Spleen (tissue), 11 donors: ENCODE results near the gene WSCD2. TPM values are rescaled to one million over a fixed set of nuclear protein-coding genes. Genes with fewer than 3 reads are reported as not detected.

ENCODE experiments used
- DNase-seq: peaks from one replicate; pipeline ENCODE4 v3.0.0-alpha.2; 2020
- H3K27ac ChIP-seq, 8 donors: fragments of 200-600 bp; sonication (generic) in 7 of 8; 1 replicate in 4 of 8; 2 replicates in 4 of 8; pipeline versions ENCODE4 v1.5.0 to v1.8.0; 2016 to 2021; ENCODE audit warnings: inconsistent platforms in 4 of 8, mild to moderate bottlenecking in 4 of 8, moderate library complexity in 1 of 8
- H3K27me3 ChIP-seq, 7 donors: fragments of 200-600 bp; sonication (generic) in 6 of 7; replicated peaks in 1 of 7; 1 replicate in 4 of 7; 2 replicates in 3 of 7; pipeline versions ENCODE4 v1.5.0 to v1.8.0; 2016 to 2021; ENCODE audit warnings: inconsistent platforms in 3 of 7, mild to moderate bottlenecking in 1 of 7
- H3K36me3 ChIP-seq, 6 donors: fragments of 200-600 bp; sonication (generic) in 5 of 6; 1 replicate in 4 of 6; 2 replicates in 2 of 6; pipeline versions ENCODE4 v1.5.0 to v1.8.0; 2016 to 2021; ENCODE audit warnings: inconsistent platforms in 2 of 6
- H3K4me1 ChIP-seq, 6 donors: fragments of 200-600 bp; sonication (generic) in 5 of 6; 1 replicate in 3 of 6; 2 replicates in 3 of 6; pipeline versions ENCODE4 v1.5.0 to v1.8.0; 2016 to 2021; ENCODE audit warnings: inconsistent platforms in 3 of 6
- H3K4me3 ChIP-seq, 8 donors: fragments of 200-600 bp; sonication (generic) in 7 of 8; 1 replicate in 4 of 8; 2 replicates in 4 of 8; pipeline versions ENCODE4 v1.5.0 to v1.8.0; 2016 to 2021; ENCODE audit warnings: inconsistent platforms in 4 of 8, mild to moderate bottlenecking in 4 of 8, moderate library complexity in 2 of 8
- H3K9me3 ChIP-seq, 8 donors: fragments of 200-600 bp; sonication (generic) in 7 of 8; 1 replicate in 4 of 8; 2 replicates in 4 of 8; pipeline versions ENCODE4 v1.5.0 to v1.8.0; 2016 to 2021; ENCODE audit warnings: inconsistent platforms in 4 of 8
- CTCF ChIP-seq, 11 experiments: fragments of 200-600 bp in 7 of 11; fragments of 450-650 bp in 4 of 11; sonication (generic) in 4 of 11; IDR thresholded peaks in 8 of 11; conservative IDR thresholded peaks in 3 of 11; 1 replicate in 7 of 11; 2 replicates in 4 of 11; pipeline versions ENCODE4 v1.4.0 to v1.8.0; 2016 to 2021; ENCODE audit warnings: antibody characterized with exemption in 11 of 11, inconsistent platforms in 4 of 11, mild to moderate bottlenecking in 1 of 11
- POLR2A ChIP-seq, 3 donors: fragments of 450-650 bp; IDR thresholded peaks; one replicate each; pipeline ENCODE4 v1.5.1; 2017; ENCODE audit warnings: antibody characterized with exemption in 3 of 3, mild to moderate bottlenecking in 1 of 3
- POLR2AphosphoS5 ChIP-seq, 3 donors: sonication (generic); formaldehyde crosslinking; IDR thresholded peaks; one replicate each; pipeline ENCODE4 v1.5.1; 2017; ENCODE audit warnings: antibody characterized with exemption in 3 of 3
- WGBS, 5 donors: extraction: QIAGEN DNeasy Blood & Tissue Kit in 3 of 5; methylation state at CpG; one replicate each; pipeline versions ENCODE4 v1.1.5 to v1.1.7; 2013 to 2018; 5-methylcytosine and 5-hydroxymethylcytosine counted together
- intact Hi-C: fragments of 100-400 bp; cut with DNase I; formaldehyde crosslinking; loops from one replicate; pipeline ENCODE4 v1.15.0; 2023; ENCODE audit warnings: low total_unique reads
- polyA plus RNA-seq, 3 donors: library from polyadenylated mRNA; stranded (reverse); fragments of 200-250 nt; gene quantifications; one replicate each; pipeline ENCODE4 v1.2.1, GENCODE V29; 2013
- total RNA-seq, 7 donors: library from RNA; depleted of rRNA in 3 of 7; stranded (reverse); fragments of >200 nt in 3 of 7; fragmentation: NEBNext Ultra II Directional in 4 of 7; extraction: Animal tissue kit (Norgen Biotek cat#: 25700) in 4 of 7; gene quantifications; one replicate each; pipeline versions ENCODE4 v1.1.0 to v1.2.1, GENCODE V29; 2016 to 2021
- donor health status: healthy with polysubstance abuse.
- donor health status: DM: no; HTN: no; CAD: no; lungs with moderate emphysema.
- donor health status: DM: no; HTN: no; CAD: no.
- donor health status: Bipolar disorder and iron deficiency.
- donor health status: healthy.
- donor health status: DM: no; HTN: no; CAD: no.
- donor health status: DM: yes; HTN: yes; CAD: no.

Gene WSCD2
- total and polyA plus RNA-seq, 10 donors, result 0.09 to 0.60 (median 0.23) TPM; not detected in 1

- 61 to 75% (median 63%) methylated on average over 6 of the region's 6 CpGs for WGBS, 5 donors
- Histone ChIP-seq H3K27ac (no peak overlapping the region), H3K4me3 (no peak overlapping the region), H3K9me3 (no peaks in the 10 kb centered on the region), H3K27me3 (peaks cover 0 to 84% (median 0%) of the 10 kb centered on the region in 7 donors), H3K4me1 (no peaks in the 10 kb centered on the region), H3K36me3 (no peaks in the 10 kb centered on the region)
- intact Hi-C loops, result no loop called here
- DNase-seq, result no peak
- no peak for TF ChIP-seq POLR2AphosphoS5 (IDR thresholded peaks at IDR 0.05)
- TF ChIP-seq POLR2A (IDR thresholded peaks at IDR 0.05), result no peak
- no peak for TF ChIP-seq CTCF (IDR thresholded peaks at IDR 0.05 in 8 of 11, conservative IDR thresholded peaks at IDR 0.05 in 3 of 11)
Measured at GRCh38 chr12:108213871-108214445, 84.9 kb downstream of the WSCD2 start.

GRCh38 chr12:108214486-108214885 is 85.4 kb downstream of the WSCD2 start:
- DNase-seq, result no peak
- intact Hi-C loops, result no loop called here
- Histone ChIP-seq H3K4me3 (no peak overlapping the region), H3K9me3 (no peaks in the 10 kb centered on the region), H3K4me1 (no peaks in the 10 kb centered on the region), H3K27ac (no peak overlapping the region), H3K36me3 (no peaks in the 10 kb centered on the region), H3K27me3 (peaks cover 0 to 84% (median 0%) of the 10 kb centered on the region in 7 donors)
- TF ChIP-seq POLR2AphosphoS5 (IDR thresholded peaks at IDR 0.05) (no peak), CTCF (IDR thresholded peaks at IDR 0.05 in 8 of 11, conservative IDR thresholded peaks at IDR 0.05 in 3 of 11) (no peak), POLR2A (IDR thresholded peaks at IDR 0.05) (no peak)
- 35 to 49% (median 41%) methylated on average over 4 of the region's 4 CpGs for WGBS, 5 donors

- H3K27ac ChIP-seq, result no peak overlapping the region
- no peak for DNase-seq
- 54 to 90% (median 67%) methylated on average over 3 of the region's 3 CpGs for WGBS, 5 donors
Measured at GRCh38 chr12:108215458-108215857, 86.4 kb downstream of the WSCD2 start.

More at GRCh38 chr12:108215458-108215857, 86.4 kb downstream of the WSCD2 start:
- Histone ChIP-seq H3K36me3 (no peaks in the 10 kb centered on the region), H3K27me3 (peaks cover 0 to 79% (median 0%) of the 10 kb centered on the region in 7 donors), H3K4me3 (no peak overlapping the region), H3K4me1 (no peaks in the 10 kb centered on the region), H3K9me3 (no peaks in the 10 kb centered on the region)
- TF ChIP-seq POLR2AphosphoS5 (IDR thresholded peaks at IDR 0.05) (no peak), CTCF (IDR thresholded peaks at IDR 0.05 in 8 of 11, conservative IDR thresholded peaks at IDR 0.05 in 3 of 11) (no peak), POLR2A (IDR thresholded peaks at IDR 0.05) (no peak)
- intact Hi-C loops, result no loop called here
